ENCODE results near the gene MED9. TPM values are rescaled to one million over a fixed set of nuclear protein-coding genes. Genes with fewer than 3 reads are reported as not detected.

The MED9 gene
- total and polyA plus RNA-seq, 2 of the 8 experiments (the other 6 are each of a cell fraction or from before 2014, with no cell fraction given) = 15.8 to 19.7 TPM

DNA sequence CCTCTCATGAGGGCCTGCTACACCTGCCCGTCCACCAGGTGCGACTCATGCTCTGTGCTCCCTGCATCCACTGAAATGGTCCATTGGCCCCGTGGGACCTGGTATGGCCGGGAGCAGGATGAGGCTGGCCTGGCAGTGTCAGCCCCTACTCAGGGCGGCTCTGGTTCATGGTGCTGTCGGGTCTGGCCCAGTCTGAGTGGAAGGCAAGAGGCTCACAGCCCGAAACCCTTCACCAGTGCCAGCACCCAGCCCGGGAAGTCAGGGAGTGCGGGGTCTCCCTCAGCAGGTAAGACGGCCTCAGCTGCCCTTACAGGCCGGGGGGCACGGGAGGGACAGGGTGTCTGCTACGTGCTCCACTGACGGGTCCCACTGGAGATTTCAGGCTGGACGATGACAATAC lies 59.9 kb downstream of the MED9 start (continued):
- TF ChIP-seq, protein P1, sequence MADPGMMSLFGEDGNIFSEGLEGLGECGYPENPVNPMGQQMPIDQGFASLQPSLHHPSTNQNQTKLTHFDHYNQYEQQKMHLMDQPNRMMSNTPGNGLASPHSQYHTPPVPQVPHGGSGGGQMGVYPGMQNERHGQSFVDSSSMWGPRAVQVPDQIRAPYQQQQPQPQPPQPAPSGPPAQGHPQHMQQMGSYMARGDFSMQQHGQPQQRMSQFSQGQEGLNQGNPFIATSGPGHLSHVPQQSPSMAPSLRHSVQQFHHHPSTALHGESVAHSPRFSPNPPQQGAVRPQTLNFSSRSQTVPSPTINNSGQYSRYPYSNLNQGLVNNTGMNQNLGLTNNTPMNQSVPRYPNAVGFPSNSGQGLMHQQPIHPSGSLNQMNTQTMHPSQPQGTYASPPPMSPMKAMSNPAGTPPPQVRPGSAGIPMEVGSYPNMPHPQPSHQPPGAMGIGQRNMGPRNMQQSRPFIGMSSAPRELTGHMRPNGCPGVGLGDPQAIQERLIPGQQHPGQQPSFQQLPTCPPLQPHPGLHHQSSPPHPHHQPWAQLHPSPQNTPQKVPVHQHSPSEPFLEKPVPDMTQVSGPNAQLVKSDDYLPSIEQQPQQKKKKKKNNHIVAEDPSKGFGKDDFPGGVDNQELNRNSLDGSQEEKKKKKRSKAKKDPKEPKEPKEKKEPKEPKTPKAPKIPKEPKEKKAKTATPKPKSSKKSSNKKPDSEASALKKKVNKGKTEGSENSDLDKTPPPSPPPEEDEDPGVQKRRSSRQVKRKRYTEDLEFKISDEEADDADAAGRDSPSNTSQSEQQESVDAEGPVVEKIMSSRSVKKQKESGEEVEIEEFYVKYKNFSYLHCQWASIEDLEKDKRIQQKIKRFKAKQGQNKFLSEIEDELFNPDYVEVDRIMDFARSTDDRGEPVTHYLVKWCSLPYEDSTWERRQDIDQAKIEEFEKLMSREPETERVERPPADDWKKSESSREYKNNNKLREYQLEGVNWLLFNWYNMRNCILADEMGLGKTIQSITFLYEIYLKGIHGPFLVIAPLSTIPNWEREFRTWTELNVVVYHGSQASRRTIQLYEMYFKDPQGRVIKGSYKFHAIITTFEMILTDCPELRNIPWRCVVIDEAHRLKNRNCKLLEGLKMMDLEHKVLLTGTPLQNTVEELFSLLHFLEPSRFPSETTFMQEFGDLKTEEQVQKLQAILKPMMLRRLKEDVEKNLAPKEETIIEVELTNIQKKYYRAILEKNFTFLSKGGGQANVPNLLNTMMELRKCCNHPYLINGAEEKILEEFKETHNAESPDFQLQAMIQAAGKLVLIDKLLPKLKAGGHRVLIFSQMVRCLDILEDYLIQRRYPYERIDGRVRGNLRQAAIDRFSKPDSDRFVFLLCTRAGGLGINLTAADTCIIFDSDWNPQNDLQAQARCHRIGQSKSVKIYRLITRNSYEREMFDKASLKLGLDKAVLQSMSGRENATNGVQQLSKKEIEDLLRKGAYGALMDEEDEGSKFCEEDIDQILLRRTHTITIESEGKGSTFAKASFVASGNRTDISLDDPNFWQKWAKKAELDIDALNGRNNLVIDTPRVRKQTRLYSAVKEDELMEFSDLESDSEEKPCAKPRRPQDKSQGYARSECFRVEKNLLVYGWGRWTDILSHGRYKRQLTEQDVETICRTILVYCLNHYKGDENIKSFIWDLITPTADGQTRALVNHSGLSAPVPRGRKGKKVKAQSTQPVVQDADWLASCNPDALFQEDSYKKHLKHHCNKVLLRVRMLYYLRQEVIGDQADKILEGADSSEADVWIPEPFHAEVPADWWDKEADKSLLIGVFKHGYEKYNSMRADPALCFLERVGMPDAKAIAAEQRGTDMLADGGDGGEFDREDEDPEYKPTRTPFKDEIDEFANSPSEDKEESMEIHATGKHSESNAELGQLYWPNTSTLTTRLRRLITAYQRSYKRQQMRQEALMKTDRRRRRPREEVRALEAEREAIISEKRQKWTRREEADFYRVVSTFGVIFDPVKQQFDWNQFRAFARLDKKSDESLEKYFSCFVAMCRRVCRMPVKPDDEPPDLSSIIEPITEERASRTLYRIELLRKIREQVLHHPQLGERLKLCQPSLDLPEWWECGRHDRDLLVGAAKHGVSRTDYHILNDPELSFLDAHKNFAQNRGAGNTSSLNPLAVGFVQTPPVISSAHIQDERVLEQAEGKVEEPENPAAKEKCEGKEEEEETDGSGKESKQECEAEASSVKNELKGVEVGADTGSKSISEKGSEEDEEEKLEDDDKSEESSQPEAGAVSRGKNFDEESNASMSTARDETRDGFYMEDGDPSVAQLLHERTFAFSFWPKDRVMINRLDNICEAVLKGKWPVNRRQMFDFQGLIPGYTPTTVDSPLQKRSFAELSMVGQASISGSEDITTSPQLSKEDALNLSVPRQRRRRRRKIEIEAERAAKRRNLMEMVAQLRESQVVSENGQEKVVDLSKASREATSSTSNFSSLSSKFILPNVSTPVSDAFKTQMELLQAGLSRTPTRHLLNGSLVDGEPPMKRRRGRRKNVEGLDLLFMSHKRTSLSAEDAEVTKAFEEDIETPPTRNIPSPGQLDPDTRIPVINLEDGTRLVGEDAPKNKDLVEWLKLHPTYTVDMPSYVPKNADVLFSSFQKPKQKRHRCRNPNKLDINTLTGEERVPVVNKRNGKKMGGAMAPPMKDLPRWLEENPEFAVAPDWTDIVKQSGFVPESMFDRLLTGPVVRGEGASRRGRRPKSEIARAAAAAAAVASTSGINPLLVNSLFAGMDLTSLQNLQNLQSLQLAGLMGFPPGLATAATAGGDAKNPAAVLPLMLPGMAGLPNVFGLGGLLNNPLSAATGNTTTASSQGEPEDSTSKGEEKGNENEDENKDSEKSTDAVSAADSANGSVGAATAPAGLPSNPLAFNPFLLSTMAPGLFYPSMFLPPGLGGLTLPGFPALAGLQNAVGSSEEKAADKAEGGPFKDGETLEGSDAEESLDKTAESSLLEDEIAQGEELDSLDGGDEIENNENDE (IDR thresholded peaks at IDR 0.05; ENCODE audit: insufficient replicate concordance, low read length) = no peak
